GM12875 (cell line): Measurements from ENCODE around the gene POU6F2.
"Not testable (repeated sequence)": the region's sequence is repeated elsewhere in the genome, so short reads cannot be mapped to it uniquely, and the experiment has no call there.

ENCODE experiments used
- H3K4me3 ChIP-seq: one replicate; pipeline ENCODE4 v1.5.1; 2011; ENCODE audit warnings: low read depth, low read length, control low read depth
- CTCF ChIP-seq: IDR thresholded peaks from 2 replicates; pipeline ENCODE4 v1.5.1; 2011; ENCODE audit warnings: low read depth, mild to moderate bottlenecking, control low read depth, inconsistent platforms, low read length, moderate library complexity, borderline replicate concordance; ENCODE audit not compliant: insufficient read depth

The POU6F2 gene

GRCh38 chr7:39324139-39324760 lies 346.5 kb downstream of the POU6F2 start:
- H3K4me3 ChIP-seq = no peak overlapping the region
- TF ChIP-seq CTCF = no peak

- H3K4me3 ChIP-seq = not testable (repeated sequence)
Observed at GRCh38 chr7:39331607-39332006, 353.9 kb downstream of the POU6F2 start.

- TF ChIP-seq CTCF = no peak
- H3K4me3 ChIP-seq = no peak overlapping the region
Observed at GRCh38 chr7:39332142-39332541, 354.4 kb downstream of the POU6F2 start.

- H3K4me3 ChIP-seq = no peak overlapping the region
Observed at GRCh38 chr7:39333701-39334100, 356.0 kb downstream of the POU6F2 start.

GRCh38 chr7:39336442-39336841 lies 358.7 kb downstream of the POU6F2 start:
- TF ChIP-seq CTCF = no peak
- no peak overlapping the region for H3K4me3 ChIP-seq

More at GRCh38 chr7:39333701-39334100, 356.0 kb downstream of the POU6F2 start:
- TF ChIP-seq CTCF = no peak

GRCh38 chr7:39338716-39339115 lies 361.0 kb downstream of the POU6F2 start:
- TF ChIP-seq CTCF = no peak
- H3K4me3 ChIP-seq = no peak overlapping the region

GRCh38 chr7:39339591-39339990 lies 361.9 kb downstream of the POU6F2 start:
- no peak overlapping the region for H3K4me3 ChIP-seq
- TF ChIP-seq CTCF = no peak
